H9 (cell line): ENCODE measurements around the gene PRSS22. TPM values are rescaled to one million over a fixed set of nuclear protein-coding genes. Genes with fewer than 3 reads are reported as not detected.

Source experiments
- DNase-seq: peaks from one replicate; pipeline ENCODE4 v3.0.0-alpha.2; 2017
- H2AFZ ChIP-seq: one replicate; pipeline ENCODE4 v1.6.1; 2013; ENCODE audit warnings: mild to moderate bottlenecking, low read length, control low read depth, moderate library complexity
- H2AK5ac ChIP-seq: 2 replicates; pipeline ENCODE4 v1.6.1; 2013; ENCODE audit warnings: low read length, control low read depth, mixed read lengths; ENCODE audit not compliant: insufficient read length
- H2BK120ac ChIP-seq: one replicate; pipeline ENCODE4 v1.6.1; 2013; ENCODE audit warnings: low read depth, mild to moderate bottlenecking, low read length, control low read depth, inconsistent platforms; ENCODE audit not compliant: poor library complexity, severe bottlenecking
- H2BK12ac ChIP-seq: 2 replicates; pipeline ENCODE4 v1.6.1; 2013; ENCODE audit warnings: low read length, control low read depth, mixed read lengths, low read depth; ENCODE audit not compliant: insufficient read length
- H2BK15ac ChIP-seq: 2 replicates; pipeline ENCODE4 v1.6.1; 2013; ENCODE audit warnings: low read depth, low read length, control low read depth
- H2BK20ac ChIP-seq: one replicate; pipeline ENCODE4 v1.6.1; 2013; ENCODE audit warnings: low read depth, mild to moderate bottlenecking, low read length, control low read depth, inconsistent platforms; ENCODE audit not compliant: poor library complexity, severe bottlenecking
- H2BK5ac ChIP-seq: 2 replicates; pipeline ENCODE4 v1.6.1; 2013; ENCODE audit warnings: low read length, control low read depth, mixed read lengths; ENCODE audit not compliant: insufficient read length
- H3K14ac ChIP-seq: 2 replicates; pipeline ENCODE4 v1.6.1; 2013; ENCODE audit warnings: low read length, control low read depth; ENCODE audit not compliant: insufficient read depth
- H3K18ac ChIP-seq: 2 replicates; pipeline ENCODE4 v1.6.1; 2013; ENCODE audit warnings: low read depth, mild to moderate bottlenecking, mixed read lengths, low read length, control low read depth; ENCODE audit not compliant: insufficient read length
- H3K23ac ChIP-seq: 2 replicates; pipeline ENCODE4 v1.6.1; 2013; ENCODE audit warnings: low read length, control low read depth, mixed read lengths, low read depth; ENCODE audit not compliant: insufficient read length
- H3K23me2 ChIP-seq: 2 replicates; pipeline ENCODE4 v1.6.1; 2013; ENCODE audit warnings: low read depth, mild to moderate bottlenecking, mixed read lengths, low read length, control low read depth; ENCODE audit not compliant: insufficient read length, poor library complexity, severe bottlenecking
- H3K27ac ChIP-seq: 2 replicates; pipeline ENCODE4 v1.5.1; 2013; ENCODE audit warnings: low read length, control low read depth, mixed read lengths, low read depth; ENCODE audit not compliant: insufficient read length
- H3K27me3 ChIP-seq: 2 replicates; pipeline ENCODE4 v1.6.1; 2013; ENCODE audit warnings: low read length, control low read depth, inconsistent platforms; ENCODE audit not compliant: insufficient read depth
- H3K4ac ChIP-seq: 2 replicates; pipeline ENCODE4 v1.6.1; 2013; ENCODE audit warnings: low read depth, mild to moderate bottlenecking, control low read depth, inconsistent platforms, low read length, moderate library complexity
- H3K4me1 ChIP-seq: 2 replicates; pipeline ENCODE4 v1.6.1; 2013; ENCODE audit warnings: low read length, control low read depth, inconsistent platforms; ENCODE audit not compliant: insufficient read depth
- H3K4me2 ChIP-seq: 2 replicates; pipeline ENCODE4 v1.6.1; 2013; ENCODE audit warnings: low read length, control low read depth, mixed read lengths; ENCODE audit not compliant: insufficient read length, insufficient read depth
- H3K56ac ChIP-seq: 2 replicates; pipeline ENCODE4 v1.6.1; 2013; ENCODE audit warnings: low read depth, mild to moderate bottlenecking, mixed read lengths, low read length, control low read depth; ENCODE audit not compliant: insufficient read length
- H3K79me1 ChIP-seq: 2 replicates; pipeline ENCODE4 v1.6.1; 2013; ENCODE audit warnings: low read depth, mild to moderate bottlenecking, moderate library complexity, low read length, control low read depth, inconsistent platforms; ENCODE audit not compliant: insufficient read depth, poor library complexity, severe bottlenecking
- H3K79me2 ChIP-seq: 2 replicates; pipeline ENCODE4 v1.6.1; 2013; ENCODE audit warnings: low read length, control low read depth, inconsistent platforms; ENCODE audit not compliant: insufficient read depth
- H3K9ac ChIP-seq: 2 replicates; pipeline ENCODE4 v1.6.1; 2013; ENCODE audit warnings: low read length, control low read depth, mixed read lengths; ENCODE audit not compliant: insufficient read length; ENCODE audit errors: extremely low read depth
- H3K9me3 ChIP-seq: one replicate; pipeline ENCODE4 v1.6.1; 2013; ENCODE audit warnings: low read depth, low read length, inconsistent platforms; ENCODE audit not compliant: control insufficient read depth
- H3T11ph ChIP-seq: one replicate; pipeline ENCODE4 v1.6.1; 2013; ENCODE audit warnings: mild to moderate bottlenecking, low read length, control low read depth, inconsistent platforms
- H4K20me1 ChIP-seq: one replicate; pipeline ENCODE4 v1.6.1; 2013; ENCODE audit not compliant: control insufficient read depth, insufficient read length, insufficient read depth
- H4K5ac ChIP-seq: 2 replicates; pipeline ENCODE4 v1.6.1; 2013; ENCODE audit warnings: low read depth, mild to moderate bottlenecking, mixed read lengths, low read length, control low read depth; ENCODE audit not compliant: insufficient read length
- H4K8ac ChIP-seq: replicated peaks from 2 replicates; pipeline ENCODE4 v1.6.1; 2013; ENCODE audit warnings: low read length, control low read depth, mixed read lengths, low read depth; ENCODE audit not compliant: insufficient read length
- H4K91ac ChIP-seq: 2 replicates; pipeline ENCODE4 v1.6.1; 2013; ENCODE audit warnings: low read depth, mild to moderate bottlenecking, moderate library complexity, mixed read lengths, low read length, control low read depth; ENCODE audit not compliant: insufficient read length
- H3K27ac Mint-ChIP-seq, 3 experiments: 2 replicates in 2 of 3; 3 replicates in 1 of 3; pipeline ENCODE4 v1.8.0; 2020 to 2021; ENCODE audit warnings: mixed read lengths in 3 of 3, mild to moderate bottlenecking in 1 of 3, moderate library complexity in 1 of 3
- H3K27me3 Mint-ChIP-seq: 2 replicates; pipeline ENCODE4 v1.8.0; 2021; ENCODE audit warnings: low read depth, mild to moderate bottlenecking, moderate library complexity, mixed read lengths
- H3K36me3 Mint-ChIP-seq, 3 experiments: 2 replicates in 2 of 3; 3 replicates in 1 of 3; pipeline ENCODE4 v1.8.0; 2020 to 2021; ENCODE audit warnings: low read depth in 3 of 3, mixed read lengths in 3 of 3; ENCODE audit not compliant: insufficient read depth in 1 of 3
- H3K4me1 Mint-ChIP-seq, 2 experiments: 2 replicates each; pipeline ENCODE4 v1.8.0; 2020; ENCODE audit warnings: mixed read lengths in 2 of 2
- H3K4me3 Mint-ChIP-seq, 2 experiments: 2 replicates in 1 of 2; 3 replicates in 1 of 2; pipeline ENCODE4 v1.8.0; 2020 to 2021; ENCODE audit warnings: mild to moderate bottlenecking in 2 of 2, mixed read lengths in 2 of 2, moderate library complexity in 1 of 2
- H3K9me3 Mint-ChIP-seq, 2 experiments: 2 replicates in 1 of 2; 3 replicates in 1 of 2; pipeline ENCODE4 v1.8.0; 2020; ENCODE audit warnings: mild to moderate bottlenecking in 2 of 2, mixed read lengths in 2 of 2, moderate library complexity in 1 of 2
- CTCF ChIP-seq: fragments of 200-600 bp; sonication (generic); conservative IDR thresholded peaks from 3 replicates; pipeline ENCODE4 v1.8.0; 2021; ENCODE audit warnings: antibody characterized with exemption, mild to moderate bottlenecking
- WGBS: extraction: QIAGEN DNeasy Blood & Tissue Kit; methylation state at CpG from one replicate; pipeline ENCODE4 v1.1.7; 2013; ENCODE audit warnings: missing lambda C conversion rate, low lambda C conversion rate, mixed read lengths; ENCODE audit not compliant: insufficient read length; ENCODE audit errors: extremely low coverage; 5-methylcytosine and 5-hydroxymethylcytosine counted together
- total RNA-seq: library from RNA; stranded (reverse); gene quantifications from 2 replicates; pipeline ENCODE4 v1.2.1, GENCODE V29; 2021

The PRSS22 gene
- total RNA-seq, 1 experiment from 2014 or later, result 1.9 TPM

DNA sequence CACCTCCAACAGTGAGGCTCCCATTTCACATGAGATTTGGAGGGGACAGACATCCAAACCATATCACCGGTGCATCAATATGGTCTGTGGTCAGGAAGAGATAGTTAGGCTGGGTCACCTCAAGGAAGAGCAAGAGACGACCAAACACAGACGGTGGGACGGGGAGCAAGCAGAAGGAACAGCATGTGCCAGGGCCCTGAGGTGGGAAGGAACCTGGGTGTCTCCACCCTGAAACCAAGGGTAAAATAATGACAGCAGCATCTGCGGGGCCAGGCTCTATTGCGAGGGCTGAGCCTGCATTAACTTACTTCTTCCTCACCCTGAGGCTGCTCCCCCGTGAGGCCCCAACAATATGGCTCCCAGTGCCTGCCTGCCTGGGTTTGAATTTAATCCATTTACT, 49.8 kb downstream of the PRSS22 start:
- Histone ChIP-seq H3T11ph (no peak overlapping the region), H3K79me1 (no peaks in the 10 kb centered on the region), H3K79me2 (no peaks in the 10 kb centered on the region), H4K91ac (no peak overlapping the region), H3K9ac (no peak overlapping the region), H3K27me3 (no peaks in the 10 kb centered on the region), H3K56ac (no peak overlapping the region), H3K18ac (no peak overlapping the region), H2AFZ (no peak overlapping the region), H2BK120ac (no peak overlapping the region), H3K27ac (no peak overlapping the region), H4K8ac (no peak overlapping the region), H4K20me1 (no peaks in the 10 kb centered on the region), H3K4me2 (no peak overlapping the region), H4K5ac (no peak overlapping the region), H3K4ac (no peak overlapping the region), H3K14ac (no peak overlapping the region), H3K23me2 (no peaks in the 10 kb centered on the region), H3K4me1 (no peaks in the 10 kb centered on the region), H2BK5ac (no peak overlapping the region), H3K23ac (no peak overlapping the region), H2BK15ac (no peak overlapping the region), H2BK12ac (no peak overlapping the region), H2BK20ac (no peak overlapping the region), H3K9me3 (peaks cover 10% of the 10 kb centered on the region), H2AK5ac (no peak overlapping the region)
- Mint-ChIP-seq H3K4me3 (no peak overlapping the region), H3K9me3 (peaks cover 22 to 27% of the 10 kb centered on the region in 2 experiments), H3K27me3 (peaks cover 43% of the 10 kb centered on the region), H3K4me1 (peaks cover 7% of the 10 kb centered on the region in 2 experiments; a peak in 3 of 4 replicates), H3K27ac (no peak overlapping the region), H3K36me3 (peaks cover 0 to 4% (median 0%) of the 10 kb centered on the region in 3 experiments; a peak in 2 of 7 replicates)
- WGBS, result no CpG with 5 or more reads among the region's 7 CpGs
- TF ChIP-seq CTCF, result no peak
- no peak for DNase-seq
